Mononuclear cell (primary cell): ENCODE data around the gene KDM4E. TPM values are rescaled to one million over a fixed set of nuclear protein-coding genes. Genes with fewer than 3 reads are reported as not detected.

ENCODE experiments used
- H3K27me3 ChIP-seq: 2 replicates; pipeline ENCODE4 v1.6.0; 2011; ENCODE audit warnings: low read length, control low read depth; ENCODE audit not compliant: insufficient read depth
- H3K4me1 ChIP-seq: 2 replicates; pipeline ENCODE4 v1.5.1; 2011; ENCODE audit warnings: mild to moderate bottlenecking, low read length, control low read depth; ENCODE audit not compliant: insufficient read depth
- H3K4me3 ChIP-seq: 2 replicates; pipeline ENCODE4 v1.5.1; 2011; ENCODE audit warnings: mild to moderate bottlenecking, low read length, moderate library complexity
- H3K9me3 ChIP-seq: 2 replicates; pipeline ENCODE4 v1.5.1; 2011; ENCODE audit warnings: low read depth, mild to moderate bottlenecking, control low read depth, low read length
- total RNA-seq: library from RNA; depleted of rRNA; stranded (reverse); fragments of >200 nt; gene quantifications from one replicate; pipeline ENCODE4 v1.2.3, GENCODE V29; 2012

The KDM4E gene
- total RNA-seq, 1 donor: not detected

GRCh38 chr11:95067039-95067840 lies 42.2 kb downstream of the KDM4E start:
- Histone ChIP-seq H3K4me1 (peaks cover 18% of the 10 kb centered on the region), H3K27me3 (no peaks in the 10 kb centered on the region), H3K4me3 (peak overlapping the region; percentile 68), H3K9me3 (no peaks in the 10 kb centered on the region)

GRCh38 chr11:95067841-95068219 lies 42.8 kb downstream of the KDM4E start:
- Histone ChIP-seq H3K27me3 (no peaks in the 10 kb centered on the region), H3K4me3 (peak overlapping the region; percentile 68), H3K4me1 (peaks cover 18% of the 10 kb centered on the region), H3K9me3 (no peaks in the 10 kb centered on the region)

- Histone ChIP-seq H3K9me3 (no peaks in the 10 kb centered on the region), H3K4me3 (peak overlapping the region; percentile 68), H3K4me1 (peaks cover 18% of the 10 kb centered on the region), H3K27me3 (no peaks in the 10 kb centered on the region)
Observed at GRCh38 chr11:95068549-95068948, 43.5 kb downstream of the KDM4E start.

GRCh38 chr11:95070471-95070870 lies 45.4 kb downstream of the KDM4E start:
- Histone ChIP-seq H3K4me3 (no peak overlapping the region), H3K9me3 (no peaks in the 10 kb centered on the region), H3K27me3 (no peaks in the 10 kb centered on the region), H3K4me1 (peaks cover 18% of the 10 kb centered on the region)

- Histone ChIP-seq H3K4me3 (no peak overlapping the region), H3K4me1 (peaks cover 16% of the 10 kb centered on the region), H3K9me3 (no peaks in the 10 kb centered on the region), H3K27me3 (no peaks in the 10 kb centered on the region)
Observed at GRCh38 chr11:95072948-95073347, 47.9 kb downstream of the KDM4E start.

GRCh38 chr11:95074792-95075563 lies 49.9 kb downstream of the KDM4E start:
- Histone ChIP-seq H3K4me1 (peaks cover 1% of the 10 kb centered on the region), H3K9me3 (no peaks in the 10 kb centered on the region), H3K27me3 (peaks cover 5% of the 10 kb centered on the region), H3K4me3 (no peak overlapping the region)

- Histone ChIP-seq H3K9me3 (no peaks in the 10 kb centered on the region), H3K4me3 (no peak overlapping the region), H3K27me3 (peaks cover 5% of the 10 kb centered on the region), H3K4me1 (no peaks in the 10 kb centered on the region)
Observed at GRCh38 chr11:95076416-95076815, 51.4 kb downstream of the KDM4E start.

GRCh38 chr11:95076981-95077380 lies 51.9 kb downstream of the KDM4E start:
- Histone ChIP-seq H3K4me3 (no peak overlapping the region), H3K9me3 (no peaks in the 10 kb centered on the region), H3K27me3 (peaks cover 5% of the 10 kb centered on the region), H3K4me1 (no peaks in the 10 kb centered on the region)

Other genes with a start within 250 kb of the KDM4E start
- gene CWC15, start 51.7 kb upstream of the KDM4E start, total RNA-seq: 89.5 TPM
- gene KDM4D, start 51.5 kb upstream of the KDM4E start, total RNA-seq: 0.42 TPM
- gene KDM4F, start 24.2 kb downstream of the KDM4E start, total RNA-seq: not detected
- 43.7 TPM for gene SRSF8, start 41.7 kb downstream of the KDM4E start, total RNA-seq
- 20.9 TPM for gene ENDOD1, start 64.6 kb downstream of the KDM4E start, total RNA-seq
- 105 TPM for gene SESN3, start 205.9 kb downstream of the KDM4E start, total RNA-seq